ENCODE results near the gene RPL29. TPM values are rescaled to one million over a fixed set of nuclear protein-coding genes. Genes with fewer than 3 reads are reported as not detected.

The RPL29 gene
- total and polyA plus RNA-seq, 2 of the 8 experiments (the other 6 are each of a cell fraction or from before 2014, with no cell fraction given), result 1,467 to 2,660 TPM

DNA sequence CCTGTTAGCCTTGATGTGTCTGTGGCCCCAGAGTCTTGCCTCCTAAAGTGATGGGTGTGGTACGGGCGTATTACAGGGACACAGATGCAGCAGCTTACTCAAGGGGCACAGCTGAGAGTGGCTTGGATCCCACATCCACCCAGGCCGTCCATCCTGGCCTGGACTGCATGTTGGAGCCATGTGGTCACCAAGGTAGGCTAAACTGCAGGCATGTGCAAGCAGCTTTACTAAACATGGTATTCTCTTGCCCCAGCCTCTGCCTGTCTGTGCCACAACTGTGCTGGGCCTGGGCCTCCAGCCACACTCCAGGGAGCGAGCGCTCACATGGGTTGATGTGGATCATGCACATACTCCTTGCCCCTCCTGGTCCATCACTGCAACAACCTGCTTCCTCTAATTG, 46.6 kb downstream of the RPL29 start:
- Histone ChIP-seq H2BK15ac (ENCODE audit: low read length) (no peak overlapping the region), H3K4me3 (ENCODE audit: extremely low read depth in 1 of 4, insufficient read depth in 2 of 4, low read depth in 3 of 4, low read length in 4 of 4) (no peak overlapping the region), H2BK12ac (ENCODE audit: low read depth, low read length) (no peak overlapping the region), H3K36me3 (ENCODE audit: control insufficient read depth in 2 of 4, insufficient read depth in 4 of 4, low read length in 3 of 4) (no peaks in the 10 kb centered on the region), H2AFZ (ENCODE audit: low read length) (no peak overlapping the region), H3K23ac (ENCODE audit: insufficient read length) (no peak overlapping the region), H4K91ac (replicated peaks; ENCODE audit: insufficient read length, low read length) (no peak overlapping the region), H3K27me3 (replicated peaks in 1 of 4; ENCODE audit: control insufficient read depth in 3 of 4, extremely low read depth in 1 of 4, insufficient read depth in 3 of 4, low read length in 3 of 4) (peaks cover under 1 to 15% (median 12%) of the 10 kb centered on the region in 4 experiments), H3K23me2 (ENCODE audit: low read depth, low read length) (no peaks in the 10 kb centered on the region), H3K4ac (replicated peaks; ENCODE audit: insufficient read length, low read depth, low read length) (no peak overlapping the region), H3K56ac (replicated peaks; ENCODE audit: insufficient read length, low read depth, low read length) (no peak overlapping the region), H3K4me1 (replicated peaks in 1 of 4; ENCODE audit: control insufficient read depth in 3 of 4, insufficient read depth in 4 of 4, low read length in 3 of 4) (no peaks in the 10 kb centered on the region), H4K20me1 (replicated peaks in 1 of 2; ENCODE audit: control insufficient read depth in 1 of 2, insufficient read depth in 2 of 2, low read length in 2 of 2) (no peaks in the 10 kb centered on the region), H3K79me1 (ENCODE audit: low read depth, low read length) (no peaks in the 10 kb centered on the region), H2BK5ac (ENCODE audit: low read depth, low read length) (no peak overlapping the region), H3K9me3 (ENCODE audit: insufficient read depth in 2 of 2, low read depth in 1 of 2, low read length in 1 of 2) (no peaks in the 10 kb centered on the region), H3K27ac (ENCODE audit: low read depth, low read length) (no peak overlapping the region), H4K5ac (ENCODE audit: insufficient read length, low read depth, low read length) (no peak overlapping the region), H2BK20ac (ENCODE audit: low read length) (no peak overlapping the region), H3K14ac (ENCODE audit: insufficient read length) (no peak overlapping the region), H2AK5ac (ENCODE audit: low read depth, low read length) (no peak overlapping the region), H3K9ac (replicated peaks in 1 of 4; ENCODE audit: extremely low read depth in 1 of 4, low read depth in 3 of 4, low read length in 3 of 4) (no peak overlapping the region), H3K4me2 (ENCODE audit: insufficient read depth in 1 of 2, low read depth in 2 of 2, low read length in 2 of 2) (no peak overlapping the region), H2BK120ac (replicated peaks; ENCODE audit: low read depth, low read length) (no peak overlapping the region), H3K18ac (ENCODE audit: extremely low read depth, low read length) (no peak overlapping the region), H3K79me2 (ENCODE audit: control insufficient read depth in 1 of 2, insufficient read depth in 2 of 2, low read length in 2 of 2) (no peaks in the 10 kb centered on the region), H4K8ac (ENCODE audit: extremely low read depth, insufficient read depth, low read length) (no peak overlapping the region)
- POLR2A ChIA-PET (ENCODE audit: partially characterized antibody), result interaction anchor here (1.0 to 15.7 kb wide), 3 partner anchors 17 to 44 kb away, joined by 3 to 148 read pairs (median 130); partner anchors contain the start of genes ABHD14B, PCBP4 and RPL29
- FAIRE-seq (no peak), DNase-seq (ENCODE audit: low read depth in 1 of 2, low spot score in 2 of 2) (no peak)
- CTCF ChIA-PET (ENCODE audit: partially characterized antibody), result interaction anchor here (1.2 to 1.9 kb wide), 2 partner anchors 25 to 230 kb away, joined by 3 to 9 read pairs; partner anchors contain the start of gene ABHD14B
- WGBS, 2 experiments (ENCODE audit: extremely low coverage in 1 of 2, insufficient coverage in 1 of 2, insufficient read length in 1 of 2, insufficient replicate concordance in 2 of 2, low coverage in 1 of 2, low lambda C conversion rate in 2 of 2, missing lambda C conversion rate in 1 of 2), result 95% methylated on average over 5 of the region's 5 CpGs; no CpG with 5 or more reads in 1 of the 2 experiments
- TF ChIP-seq HDAC2 (IDR thresholded peaks at IDR 0.05; ENCODE audit: borderline replicate concordance in 1 of 2, low read depth in 2 of 2, low read length in 2 of 2) (no peak), RBBP5 (IDR thresholded peaks at IDR 0.05; ENCODE audit: borderline replicate concordance, low read depth, low read length) (no peak), HDAC6 (IDR thresholded peaks at IDR 0.05; ENCODE audit: low read depth, low read length) (no peak)
